HG03439 (cell line): ENCODE measurements around the gene NEO1.

Experiments
- ATAC-seq: cut with Tn5 transposase; IDR thresholded peaks from one replicate; pipeline ENCODE4 v1.9.1; 2021; ENCODE audit warnings: mild to moderate bottlenecking, moderate library complexity; ENCODE audit not compliant: unreplicated experiment

NEO1 gene

GRCh38 chr15:73075160-73075859 lies 23.0 kb downstream of the NEO1 start:
- no peak for ATAC-seq

GRCh38 chr15:73078291-73078690 lies 26.0 kb downstream of the NEO1 start:
- no peak for ATAC-seq

- no peak for ATAC-seq
Measured at GRCh38 chr15:73078722-73079121, 26.5 kb downstream of the NEO1 start.

GRCh38 chr15:73079565-73079964 lies 27.3 kb downstream of the NEO1 start:
- ATAC-seq, result no peak

- no peak for ATAC-seq
Measured at GRCh38 chr15:73081321-73081958, 29.2 kb downstream of the NEO1 start.

GRCh38 chr15:73082812-73083211 lies 30.5 kb downstream of the NEO1 start:
- no peak for ATAC-seq

- ATAC-seq, result no peak
Measured at GRCh38 chr15:73087098-73087497, 34.8 kb downstream of the NEO1 start.

GRCh38 chr15:73105064-73105463 lies 52.8 kb downstream of the NEO1 start:
- ATAC-seq, result no peak

GRCh38 chr15:73108676-73109075 lies 56.4 kb downstream of the NEO1 start:
- ATAC-seq, result no peak

- ATAC-seq, result no peak
Measured at GRCh38 chr15:73109765-73110164, 57.5 kb downstream of the NEO1 start.

GRCh38 chr15:73110201-73110600 lies 57.9 kb downstream of the NEO1 start:
- no peak for ATAC-seq

GRCh38 chr15:73114064-73114463 lies 61.8 kb downstream of the NEO1 start:
- ATAC-seq, result no peak

- ATAC-seq, result no peak
Measured at GRCh38 chr15:73116164-73116563, 63.9 kb downstream of the NEO1 start.

- ATAC-seq, result no peak
Measured at GRCh38 chr15:73118055-73118454, 65.8 kb downstream of the NEO1 start.

GRCh38 chr15:73119478-73119877 lies 67.2 kb downstream of the NEO1 start:
- no peak for ATAC-seq

GRCh38 chr15:73120269-73120668 lies 68.0 kb downstream of the NEO1 start:
- ATAC-seq, result no peak

GRCh38 chr15:73125219-73125618 lies 73.0 kb downstream of the NEO1 start:
- no peak for ATAC-seq

- no peak for ATAC-seq
Measured at GRCh38 chr15:73127302-73127936, 75.2 kb downstream of the NEO1 start.

GRCh38 chr15:73130830-73131229 lies 78.6 kb downstream of the NEO1 start:
- no peak for ATAC-seq

GRCh38 chr15:73134196-73134595 lies 81.9 kb downstream of the NEO1 start:
- no peak for ATAC-seq

GRCh38 chr15:73139041-73139743 lies 86.9 kb downstream of the NEO1 start:
- ATAC-seq, result no peak
